A549 (cell line): Measurements from ENCODE around the gene ARID3A. TPM values are rescaled to one million over a fixed set of nuclear protein-coding genes. Genes with fewer than 3 reads are reported as not detected.

Experiments used
- ATAC-seq, 2 experiments: fragments of 200-7000 bp in 1 of 2; fragments of >200 bp in 1 of 2; cut with Nextera tagmentation in 1 of 2; cut with Tn5 transposase in 1 of 2; 3 replicates each; pipeline versions ENCODE4 v1.8.0 to v1.9.1; 2018 to 2020; ENCODE audit warnings: mild to moderate bottlenecking in 1 of 2, moderate library complexity in 1 of 2
- CTCF ChIA-PET: fragments of 300-600 bp; sonication (Branson Sonifier 250); formaldehyde crosslinking; extraction: SDS; loops from one replicate; lab custom pipeline; 2021; ENCODE audit warnings: antibody characterized with exemption, inconsistent platforms; lab: Yijun Ruan, JAX
- POLR2A ChIA-PET: fragments of 350-600 bp; formaldehyde crosslinking; extraction: SDS; loops from one replicate; lab custom pipeline; 2021; ENCODE audit warnings: antibody characterized with exemption, inconsistent platforms; lab: Yijun Ruan, JAX
- DNase-seq, 2 experiments: peaks; one replicate each; pipeline versions ENCODE4 v3.0.0 to v3.0.0-alpha.2; 2011 to 2016; ENCODE audit warnings: low read depth in 1 of 2, low spot score in 1 of 2
- FAIRE-seq: peaks from 2 replicates; lab custom pipeline; 2011; peaks lifted over from hg19 to GRCh38; lab: Jason Lieb, UNC
- H3K27ac ChIP-seq, 2 experiments: fragments of >200 bp; sonication (Bioruptor Twin); formaldehyde crosslinking; 3 replicates each; pipeline ENCODE4 v1.5.1; 2016 to 2017
- H3K4me1 ChIP-seq: fragments of >200 bp; sonication (Bioruptor Twin); formaldehyde crosslinking; 3 replicates; pipeline ENCODE4 v1.6.1; 2016
- H3K4me2 ChIP-seq: fragments of >200 bp; sonication (Bioruptor Twin); formaldehyde crosslinking; 3 replicates; pipeline ENCODE4 v1.6.1; 2016
- H3K4me3 ChIP-seq: fragments of >200 bp; sonication (Bioruptor Twin); formaldehyde crosslinking; 3 replicates; pipeline ENCODE4 v1.5.1; 2016
- H3K9me3 ChIP-seq: fragments of >200 bp; sonication (Bioruptor Twin); formaldehyde crosslinking; 3 replicates; pipeline ENCODE4 v1.6.1; 2016
- BHLHE40 ChIP-seq: IDR thresholded peaks from 2 replicates; pipeline ENCODE4 v1.6.1; 2012; ENCODE audit warnings: low read depth, low read length, inconsistent platforms
- CBX2 ChIP-seq: fragments of 200-600 bp; sonication (generic); IDR thresholded peaks from 2 replicates; pipeline ENCODE4 v1.6.1; 2016; ENCODE audit warnings: low read depth, mild to moderate bottlenecking, borderline replicate concordance
- CBX8 ChIP-seq: fragments of 200-600 bp; sonication (generic); IDR thresholded peaks from 2 replicates; pipeline ENCODE4 v1.6.1; 2016
- CHD2 ChIP-seq: fragments of 150-350 bp; IDR thresholded peaks from 2 replicates; pipeline ENCODE4 v1.6.1; 2014; ENCODE audit warnings: low read length; ENCODE audit not compliant: partially characterized antibody
- CTCF ChIP-seq: fragments of >200 bp; sonication (Bioruptor Twin); formaldehyde crosslinking; IDR thresholded peaks from 3 replicates; pipeline ENCODE4 v1.5.1; 2016
- E2F6 ChIP-seq: IDR thresholded peaks from 2 replicates; pipeline ENCODE4 v1.6.1; 2012; ENCODE audit warnings: low read depth, borderline replicate concordance
- EHF ChIP-seq: fragments of 250-450 bp; sonication (Bioruptor Pico); IDR thresholded peaks from 2 replicates; pipeline ENCODE4 v1.5.0; 2020; ENCODE audit warnings: mild to moderate bottlenecking
- EP300 ChIP-seq, 2 experiments: fragments of >200 bp; sonication (Bioruptor Twin); formaldehyde crosslinking; IDR thresholded peaks; 2 replicates in 1 of 2; 3 replicates in 1 of 2; pipeline ENCODE4 v1.6.1; 2016 to 2017
- ESRRA ChIP-seq: fragments of 150-350 bp; IDR thresholded peaks from 2 replicates; pipeline ENCODE4 v1.6.1; 2014; ENCODE audit warnings: mild to moderate bottlenecking, low read length, borderline replicate concordance
- FOXS1 ChIP-seq: fragments of 250-450 bp; sonication (Bioruptor Pico); IDR thresholded peaks from 2 replicates; pipeline ENCODE4 v1.5.0; 2020; ENCODE audit warnings: mild to moderate bottlenecking, moderate library complexity
- GATA3 ChIP-seq: IDR thresholded peaks from 2 replicates; pipeline ENCODE4 v1.6.1; 2012; ENCODE audit warnings: borderline replicate concordance
- MYC ChIP-seq: IDR thresholded peaks from 2 replicates; pipeline ENCODE4 v1.6.1; 2012; ENCODE audit warnings: mild to moderate bottlenecking, inconsistent platforms, low read length, improper control_type of control experiment, borderline replicate concordance
- NFE2L2 ChIP-seq: fragments of 150-350 bp; conservative IDR thresholded peaks from 2 replicates; pipeline ENCODE4 v1.6.1; 2014; ENCODE audit warnings: low read length
- NPAS2 ChIP-seq: fragments of 250-450 bp; sonication (Bioruptor Pico); IDR thresholded peaks from 2 replicates; pipeline ENCODE4 v1.8.0; 2022; ENCODE audit warnings: mild to moderate bottlenecking, moderate library complexity, borderline replicate concordance
- NR3C1 ChIP-seq: fragments of >200 bp; sonication (Bioruptor Twin); formaldehyde crosslinking; IDR thresholded peaks from 3 replicates; pipeline ENCODE4 v1.6.1; 2017
- PHF8 ChIP-seq: fragments of 200-600 bp; sonication (generic); IDR thresholded peaks from 2 replicates; pipeline ENCODE4 v1.6.1; 2016; ENCODE audit warnings: low read depth, mild to moderate bottlenecking, antibody characterized with exemption, moderate library complexity, borderline replicate concordance
- POLR2AphosphoS2 ChIP-seq: conservative IDR thresholded peaks from 2 replicates; pipeline ENCODE4 v1.6.1; 2012; ENCODE audit warnings: low read length, improper control_type of control experiment, inconsistent platforms
- RFX5 ChIP-seq: fragments of 450-650 bp; IDR thresholded peaks from 2 replicates; pipeline ENCODE4 v1.7.1; 2014; ENCODE audit warnings: antibody characterized with exemption, mild to moderate bottlenecking, moderate library complexity
- TFCP2L1 ChIP-seq: fragments of 250-450 bp; sonication (Bioruptor Pico); IDR thresholded peaks from 2 replicates; pipeline ENCODE4 v1.5.0; 2021; ENCODE audit warnings: mild to moderate bottlenecking
- ZNF302 ChIP-seq: fragments of 250-450 bp; sonication (Bioruptor Pico); IDR thresholded peaks from 2 replicates; pipeline ENCODE4 v1.9.0; 2021; ENCODE audit warnings: inconsistent platforms, mild to moderate bottlenecking, moderate library complexity
- WGBS: methylation state at CpG from one replicate; pipeline ENCODE4 v1.1.6; 2017; ENCODE audit errors: missing lambda C conversion rate; 5-methylcytosine and 5-hydroxymethylcytosine counted together
- polyA plus RNA-seq, 4 experiments: library from polyadenylated mRNA; depleted of rRNA in 3 of 4; stranded (reverse); fragments of >200 nt; fragmentation: RNase III in 1 of 4; extraction: RNeasy Plus Mini Kit Qiagen cat#74134 plus additional on column Dnase treatment in 1 of 4; gene quantifications; 2 replicates in 3 of 4; 3 replicates in 1 of 4; pipeline ENCODE4 v1.2.3, GENCODE V29; 2011 to 2017
- TF ChIP-seq, protein P1 (sequence below): fragments of 250-450 bp; sonication (Bioruptor Pico); IDR thresholded peaks from 2 replicates; pipeline ENCODE4 v1.5.0; 2020; ENCODE audit warnings: low read depth, mild to moderate bottlenecking, moderate library complexity
- TF ChIP-seq, protein P2 (sequence below): fragments of 150-350 bp; IDR thresholded peaks from 2 replicates; pipeline ENCODE4 v1.6.1; 2014; ENCODE audit warnings: low read depth, mild to moderate bottlenecking, low read length
- TF ChIP-seq, protein P3 (sequence below): fragments of 250-450 bp; sonication (Bioruptor Pico); IDR thresholded peaks from 2 replicates; pipeline ENCODE4 v1.5.0; 2021; ENCODE audit warnings: mild to moderate bottlenecking, moderate library complexity, borderline replicate concordance

ARID3A gene
- polyA plus RNA-seq, 2 of the 4 experiments (the other 2 are of a cell fraction): 3.3 to 6.1 TPM

GRCh38 chr19:897442-898039 lies 28.3 kb upstream of the ARID3A start:
- Histone ChIP-seq H3K27ac (no peak overlapping the region), H3K9me3 (no peaks in the 10 kb centered on the region), H3K4me2 (no peak overlapping the region), H3K4me3 (no peak overlapping the region), H3K4me1 (peaks cover 5% of the 10 kb centered on the region; the same call in 1 of the 3 replicates)
- no peak for FAIRE-seq
- ATAC-seq: peak; percentile 37 to 45; a peak in 4 of 6 replicates
- WGBS: 92% methylated on average over 14 of the region's 26 CpGs
- ChIA-PET POLR2A (no interaction called here), CTCF (interaction anchor here (0.7 to 1.5 kb wide), 4 partner anchors 8 to 84 kb away, joined by 3 to 4 read pairs (median 4); no protein-coding TSS in a partner anchor)
- TF ChIP-seq NPAS2: no peak
- TF ChIP-seq CTCF: no peak
- TF ChIP-seq, protein P1, sequence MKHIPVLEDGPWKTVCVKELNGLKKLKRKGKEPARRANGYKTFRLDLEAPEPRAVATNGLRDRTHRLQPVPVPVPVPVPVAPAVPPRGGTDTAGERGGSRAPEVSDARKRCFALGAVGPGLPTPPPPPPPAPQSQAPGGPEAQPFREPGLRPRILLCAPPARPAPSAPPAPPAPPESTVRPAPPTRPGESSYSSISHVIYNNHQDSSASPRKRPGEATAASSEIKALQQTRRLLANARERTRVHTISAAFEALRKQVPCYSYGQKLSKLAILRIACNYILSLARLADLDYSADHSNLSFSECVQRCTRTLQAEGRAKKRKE (CRISPR knock-in tag): no peak
- no peak for TF ChIP-seq ESRRA
- no peak for TF ChIP-seq NFE2L2
- no peak for TF ChIP-seq ZNF302 (CRISPR knock-in tag)
- TF ChIP-seq, protein P2, sequence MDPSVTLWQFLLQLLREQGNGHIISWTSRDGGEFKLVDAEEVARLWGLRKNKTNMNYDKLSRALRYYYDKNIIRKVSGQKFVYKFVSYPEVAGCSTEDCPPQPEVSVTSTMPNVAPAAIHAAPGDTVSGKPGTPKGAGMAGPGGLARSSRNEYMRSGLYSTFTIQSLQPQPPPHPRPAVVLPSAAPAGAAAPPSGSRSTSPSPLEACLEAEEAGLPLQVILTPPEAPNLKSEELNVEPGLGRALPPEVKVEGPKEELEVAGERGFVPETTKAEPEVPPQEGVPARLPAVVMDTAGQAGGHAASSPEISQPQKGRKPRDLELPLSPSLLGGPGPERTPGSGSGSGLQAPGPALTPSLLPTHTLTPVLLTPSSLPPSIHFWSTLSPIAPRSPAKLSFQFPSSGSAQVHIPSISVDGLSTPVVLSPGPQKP: no peak
- TF ChIP-seq NR3C1: no peak
- no peak for TF ChIP-seq CBX2
- TF ChIP-seq PHF8: no peak
- TF ChIP-seq EHF (CRISPR knock-in tag): no peak
- DNase-seq: no peak

GRCh38 chr19:898663-899062 lies 27.2 kb upstream of the ARID3A start:
- no peak for FAIRE-seq
- no peak for ATAC-seq
- 91% methylated on average over 10 of the region's 20 CpGs for WGBS
- Histone ChIP-seq H3K4me3 (no peak overlapping the region), H3K27ac (no peak overlapping the region), H3K9me3 (no peaks in the 10 kb centered on the region), H3K4me1 (peaks cover 5% of the 10 kb centered on the region; the same call in 1 of the 3 replicates), H3K4me2 (no peak overlapping the region)
- ChIA-PET POLR2A (no interaction called here), CTCF (no interaction called here)
- no peak for DNase-seq
- TF ChIP-seq E2F6 (no peak), RFX5 (peak; percentile 81)

GRCh38 chr19:899336-900042 lies 26.3 kb upstream of the ARID3A start:
- POLR2A ChIA-PET: no interaction called here
- TF ChIP-seq CBX8 (no peak), BHLHE40 (no peak), EP300 (IDR thresholded peaks at IDR 0.05) (no peak), MYC (no peak), CHD2 (no peak), POLR2AphosphoS2 (no peak), RFX5 (no peak), GATA3 (no peak), FOXS1 (CRISPR knock-in tag) (no peak), CTCF (no peak), TFCP2L1 (CRISPR knock-in tag) (no peak)
- TF ChIP-seq, protein P3, sequence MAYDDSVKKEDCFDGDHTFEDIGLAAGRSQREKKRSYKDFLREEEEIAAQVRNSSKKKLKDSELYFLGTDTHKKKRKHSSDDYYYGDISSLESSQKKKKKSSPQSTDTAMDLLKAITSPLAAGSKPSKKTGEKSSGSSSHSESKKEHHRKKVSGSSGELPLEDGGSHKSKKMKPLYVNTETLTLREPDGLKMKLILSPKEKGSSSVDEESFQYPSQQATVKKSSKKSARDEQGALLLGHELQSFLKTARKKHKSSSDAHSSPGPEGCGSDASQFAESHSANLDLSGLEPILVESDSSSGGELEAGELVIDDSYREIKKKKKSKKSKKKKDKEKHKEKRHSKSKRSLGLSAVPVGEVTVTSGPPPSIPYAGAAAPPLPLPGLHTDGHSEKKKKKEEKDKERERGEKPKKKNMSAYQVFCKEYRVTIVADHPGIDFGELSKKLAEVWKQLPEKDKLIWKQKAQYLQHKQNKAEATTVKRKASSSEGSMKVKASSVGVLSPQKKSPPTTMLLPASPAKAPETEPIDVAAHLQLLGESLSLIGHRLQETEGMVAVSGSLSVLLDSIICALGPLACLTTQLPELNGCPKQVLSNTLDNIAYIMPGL (CRISPR knock-in tag): no peak

More at GRCh38 chr19:899336-900042, 26.3 kb upstream of the ARID3A start:
- ATAC-seq: no peak
- Histone ChIP-seq H3K4me3 (no peak overlapping the region), H3K27ac (no peak overlapping the region), H3K4me1 (peaks cover 5% of the 10 kb centered on the region; the same call in 1 of the 3 replicates), H3K4me2 (no peak overlapping the region), H3K9me3 (no peaks in the 10 kb centered on the region)
- CTCF ChIA-PET: no interaction called here
- no peak for DNase-seq
- 89% methylated on average over 27 of the region's 32 CpGs for WGBS
- FAIRE-seq: no peak
